HL-60 (cell line): ENCODE measurements around the gene RABGAP1L.

ENCODE experiments used
- CTCF ChIP-seq: IDR thresholded peaks from one replicate; pipeline ENCODE4 v1.5.1; 2011; ENCODE audit warnings: low read length, control low read depth, inconsistent platforms; ENCODE audit not compliant: insufficient read depth
- GABPA ChIP-seq: IDR thresholded peaks from 2 replicates; pipeline ENCODE4 v1.6.1; 2012; ENCODE audit warnings: low read depth
- POLR2AphosphoS5 ChIP-seq: IDR thresholded peaks from 2 replicates; pipeline ENCODE4 v1.6.1; 2012; ENCODE audit warnings: low read depth

GRCh38 chr1:174136714-174137113, 22.6 kb upstream of the RABGAP1L start:
- no peak for TF ChIP-seq POLR2AphosphoS5
- TF ChIP-seq CTCF, result no peak
- TF ChIP-seq GABPA, result no peak
